ENCODE measurements around the gene C5. TPM values are rescaled to one million over a fixed set of nuclear protein-coding genes. Genes with fewer than 3 reads are reported as not detected.

The C5 gene
- total RNA-seq, 5 donors from 2014 or later (not counting 1 experiment from before 2014, with no cell fraction given) = 0.90 to 2.4 (median 1.7) TPM

DNA sequence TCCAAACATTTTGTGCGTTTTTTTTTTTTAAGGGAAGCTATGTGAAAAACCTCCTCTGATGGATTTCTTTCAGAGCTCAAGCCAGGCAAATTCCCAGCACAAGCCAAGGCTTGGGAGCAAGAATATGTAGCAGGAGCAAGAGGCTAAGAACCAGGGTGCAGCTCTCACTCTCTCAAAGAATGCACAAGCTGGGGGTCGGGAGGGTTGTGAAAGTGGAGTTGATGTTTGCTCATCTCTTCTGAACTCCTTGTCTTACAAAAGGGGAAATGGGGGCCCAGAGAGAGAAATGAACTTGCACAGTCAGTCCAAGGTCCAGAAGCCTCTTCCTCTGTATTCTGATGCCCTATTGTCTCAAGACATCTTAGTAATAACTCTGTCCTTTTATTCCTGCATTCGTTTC, 115.8 kb downstream of the C5 start:
- WGBS (ENCODE audit: insufficient coverage) = no CpG with 5 or more reads among the region's 3 CpGs
- peak overlapping the region; percentile 100 for H3K27ac Mint-ChIP-seq
- H3K4me3 ChIP-seq (ENCODE audit: control insufficient read depth in 1 of 2, extremely low read depth in 1 of 2, low read length in 1 of 2) = no peak overlapping the region

DNA sequence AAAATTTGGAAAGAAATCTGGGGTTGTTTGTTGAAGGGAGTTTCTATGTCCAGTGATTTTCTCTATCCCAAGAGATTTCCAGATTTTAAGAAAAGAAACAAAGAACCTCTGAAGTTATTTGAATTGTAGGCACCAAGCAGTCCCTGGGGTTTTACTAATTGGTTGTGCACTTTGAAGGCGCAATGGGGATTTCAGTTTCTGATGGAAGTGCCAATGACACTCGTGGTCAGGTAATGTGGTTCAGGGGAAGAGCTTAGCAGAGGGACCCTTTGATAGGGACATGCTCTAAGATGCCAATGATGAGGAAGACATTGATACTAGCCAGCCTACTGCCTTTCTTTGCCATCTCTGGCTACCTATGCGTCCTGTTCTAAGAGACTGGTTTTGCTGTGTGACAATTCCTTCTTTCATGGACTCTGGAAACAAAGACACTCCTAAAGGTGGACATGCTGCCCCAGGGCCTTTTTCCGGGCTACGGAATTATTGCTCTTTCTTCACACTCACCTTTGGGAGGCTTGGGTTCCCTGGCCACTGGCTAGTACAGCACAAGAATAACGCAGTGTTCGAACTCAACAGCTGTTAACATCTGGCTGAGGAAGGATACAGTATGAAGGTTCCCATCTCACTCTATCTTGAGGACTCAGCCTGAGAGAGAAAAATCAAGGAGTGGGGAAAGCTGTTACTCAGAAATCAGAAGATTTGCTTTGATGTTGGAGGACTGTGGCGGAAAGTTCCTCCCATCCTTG, 116.6 kb downstream of the C5 start:
- 67% methylated on average over 3 of the region's 8 CpGs for whole genome bisulfite sequencing (ENCODE audit: insufficient coverage)
- ChIA-PET POLR2A (no interaction called here), CTCF (interaction anchor here (0.7 to 2.7 kb wide), 5 partner anchors 16 to 87 kb away, joined by 3 to 31 read pairs (median 4); partner anchors contain the start of gene PHF19 (in 1 of the 2))
- H3K4me3 Mint-ChIP-seq = peak overlapping the region in 1 of 3 donors; percentile 34
- Histone ChIP-seq H3K4me3 (ENCODE audit: control insufficient read depth in 1 of 2, extremely low read depth in 1 of 2, low read length in 1 of 2) (no peak overlapping the region), H3K27ac (ENCODE audit: low read length) (peak overlapping the region; percentile 99), H3K36me3 (ENCODE audit: control insufficient read depth in 2 of 2, extremely low read depth in 1 of 2, insufficient read depth in 1 of 2, low read length in 1 of 2) (no peaks in the 10 kb centered on the region), H3K4me1 (ENCODE audit: control insufficient read depth in 1 of 2, extremely low read depth in 1 of 2, insufficient read depth in 2 of 2, low read length in 2 of 2) (peaks cover 59 to 77% of the 10 kb centered on the region in 2 experiments), H3K27me3 (replicated peaks in 1 of 2; ENCODE audit: control insufficient read depth in 2 of 2, extremely low read depth in 1 of 2, insufficient read depth in 2 of 2, low read length in 1 of 2) (no peaks in the 10 kb centered on the region), H3K9me3 (no peaks in the 10 kb centered on the region)
- no peaks in the 10 kb centered on the region for H3K9me3 Mint-ChIP-seq
- peaks cover 76 to 84% (median 79%) of the 10 kb centered on the region in 3 donors for H3K4me1 Mint-ChIP-seq
- DNase-seq = peak in 1 of 35 experiments; percentile 37
- peak overlapping the region; percentile 100 for H3K27ac Mint-ChIP-seq
- no peak for ATAC-seq (replicated peaks in 1 of 4)
- H3K36me3 Mint-ChIP-seq = no peaks in the 10 kb centered on the region
- H3K27me3 Mint-ChIP-seq = no peaks in the 10 kb centered on the region

More for the DNA sequence above, 115.8 kb downstream of the C5 start:
- CTCF ChIA-PET = interaction anchor here (1.3 to 1.8 kb wide), 3 partner anchors 17 to 87 kb away, joined by 3 to 6 read pairs (median 4); no protein-coding TSS in a partner anchor
- ATAC-seq (replicated peaks in 1 of 4) (no peak), DNase-seq (no peak)
- H3K27me3 ChIP-seq (replicated peaks in 1 of 2; ENCODE audit: control insufficient read depth in 2 of 2, extremely low read depth in 1 of 2, insufficient read depth in 2 of 2, low read length in 1 of 2) = no peaks in the 10 kb centered on the region
- H3K36me3 Mint-ChIP-seq = no peaks in the 10 kb centered on the region
- H3K4me1 ChIP-seq (ENCODE audit: control insufficient read depth in 1 of 2, extremely low read depth in 1 of 2, insufficient read depth in 2 of 2, low read length in 2 of 2) = peaks cover 58 to 73% of the 10 kb centered on the region in 2 experiments
- H3K9me3 Mint-ChIP-seq = no peaks in the 10 kb centered on the region
- H3K27me3 Mint-ChIP-seq = no peaks in the 10 kb centered on the region
- H3K36me3 ChIP-seq (ENCODE audit: control insufficient read depth in 2 of 2, extremely low read depth in 1 of 2, insufficient read depth in 1 of 2, low read length in 1 of 2) = no peaks in the 10 kb centered on the region
- no peaks in the 10 kb centered on the region for H3K9me3 ChIP-seq
- H3K4me3 Mint-ChIP-seq = peak overlapping the region in 1 of 3 donors; percentile 34
- POLR2A ChIA-PET = interaction anchor here (0.5 to 0.6 kb wide), 3 partner anchors 35 to 66 kb away, joined by 3 to 11 read pairs (median 3); no protein-coding TSS in a partner anchor
- peaks cover 74 to 81% (median 76%) of the 10 kb centered on the region in 3 donors for H3K4me1 Mint-ChIP-seq
- peak overlapping the region; percentile 99 for H3K27ac ChIP-seq (ENCODE audit: low read length)

- DNase-seq (peak in 1 of 35 experiments; percentile 46), ATAC-seq (replicated peaks in 1 of 4) (peak in 1 of 4 experiments; percentile 0)
- ChIA-PET POLR2A (interaction anchor here (0.5 to 1.6 kb wide), 21 partner anchors 9 to 139 kb away, joined by 3 to 31 read pairs (median 4); partner anchors contain the start of gene FBXW2 (in 1 of the 2)), CTCF (interaction anchor here (0.6 to 2.7 kb wide), 18 partner anchors 9 to 426 kb away, joined by 3 to 31 read pairs (median 6); partner anchors contain the start of gene FBXW2 (in 1 of the 2))
- Mint-ChIP-seq H3K4me3 (peak overlapping the region; percentile 24 to 96 (median 70)), H3K4me1 (peaks cover 87 to 91% (median 90%) of the 10 kb centered on the region in 3 donors), H3K27me3 (no peaks in the 10 kb centered on the region), H3K9me3 (no peaks in the 10 kb centered on the region), H3K27ac (peak overlapping the region; percentile 100), H3K36me3 (no peaks in the 10 kb centered on the region)
- Histone ChIP-seq H3K4me3 (ENCODE audit: control insufficient read depth in 1 of 2, extremely low read depth in 1 of 2, low read length in 1 of 2) (peak overlapping the region in 1 of 2 donors; percentile 6), H3K27ac (ENCODE audit: low read length) (peak overlapping the region; percentile 99), H3K36me3 (ENCODE audit: control insufficient read depth in 2 of 2, extremely low read depth in 1 of 2, insufficient read depth in 1 of 2, low read length in 1 of 2) (no peaks in the 10 kb centered on the region), H3K27me3 (replicated peaks in 1 of 2; ENCODE audit: control insufficient read depth in 2 of 2, extremely low read depth in 1 of 2, insufficient read depth in 2 of 2, low read length in 1 of 2) (no peaks in the 10 kb centered on the region), H3K4me1 (ENCODE audit: control insufficient read depth in 1 of 2, extremely low read depth in 1 of 2, insufficient read depth in 2 of 2, low read length in 2 of 2) (peaks cover 65 to 87% of the 10 kb centered on the region in 2 experiments), H3K9me3 (no peaks in the 10 kb centered on the region)
- 69% methylated on average over 2 of the region's 6 CpGs for WGBS (ENCODE audit: insufficient coverage)
Measured at GRCh38 chr9:120932086-120932823, 117.8 kb downstream of the C5 start.

- H3K4me3 Mint-ChIP-seq = peak overlapping the region; percentile 70 to 96 (median 73)
- peak in 33 of 35 experiments; percentile 38 to 88 (median 62) for DNase-seq
- WGBS (ENCODE audit: insufficient coverage) = 0% methylated on average over 3 of the region's 4 CpGs
- H3K27me3 ChIP-seq (replicated peaks in 1 of 2; ENCODE audit: control insufficient read depth in 2 of 2, extremely low read depth in 1 of 2, insufficient read depth in 2 of 2, low read length in 1 of 2) = no peaks in the 10 kb centered on the region
- H3K9me3 ChIP-seq = no peaks in the 10 kb centered on the region
- H3K36me3 ChIP-seq (ENCODE audit: control insufficient read depth in 2 of 2, extremely low read depth in 1 of 2, insufficient read depth in 1 of 2, low read length in 1 of 2) = no peaks in the 10 kb centered on the region
- H3K4me3 ChIP-seq (ENCODE audit: control insufficient read depth in 1 of 2, extremely low read depth in 1 of 2, low read length in 1 of 2) = peak overlapping the region in 1 of 2 donors; percentile 6
- H3K4me1 Mint-ChIP-seq = peaks cover 87 to 90% (median 90%) of the 10 kb centered on the region in 3 donors
- no peaks in the 10 kb centered on the region for H3K27me3 Mint-ChIP-seq
- peak overlapping the region; percentile 100 for H3K27ac Mint-ChIP-seq
- ChIA-PET POLR2A (interaction anchor here (0.5 to 1.6 kb wide), 24 partner anchors 8 to 139 kb away, joined by 3 to 31 read pairs (median 4); partner anchors contain the start of gene FBXW2 (in 1 of the 2)), CTCF (interaction anchor here (0.5 to 2.7 kb wide), 21 partner anchors 9 to 427 kb away, joined by 3 to 31 read pairs (median 5); partner anchors contain the start of gene FBXW2 (in 1 of the 2))
- no peaks in the 10 kb centered on the region for H3K9me3 Mint-ChIP-seq
- H3K4me1 ChIP-seq (ENCODE audit: control insufficient read depth in 1 of 2, extremely low read depth in 1 of 2, insufficient read depth in 2 of 2, low read length in 2 of 2) = peaks cover 68 to 87% of the 10 kb centered on the region in 2 experiments
- ATAC-seq (replicated peaks in 1 of 4) = peak; percentile 54 to 70 (median 58)
- peak overlapping the region; percentile 99 for H3K27ac ChIP-seq (ENCODE audit: low read length)
- H3K36me3 Mint-ChIP-seq = no peaks in the 10 kb centered on the region
Measured at GRCh38 chr9:120931231-120932085, 118.6 kb downstream of the C5 start.

- ATAC-seq (replicated peaks in 1 of 4) = no peak
- Mint-ChIP-seq H3K36me3 (peaks cover 7% of the 10 kb centered on the region), H3K4me3 (peak overlapping the region; percentile 74 to 96 (median 77)), H3K27me3 (no peaks in the 10 kb centered on the region), H3K27ac (peak overlapping the region; percentile 98), H3K9me3 (no peaks in the 10 kb centered on the region), H3K4me1 (peaks cover 89 to 92% (median 90%) of the 10 kb centered on the region in 3 donors)
- Histone ChIP-seq H3K27ac (ENCODE audit: low read length) (peak overlapping the region; percentile 99), H3K9me3 (no peaks in the 10 kb centered on the region), H3K27me3 (replicated peaks in 1 of 2; ENCODE audit: control insufficient read depth in 2 of 2, extremely low read depth in 1 of 2, insufficient read depth in 2 of 2, low read length in 1 of 2) (no peaks in the 10 kb centered on the region), H3K4me3 (ENCODE audit: control insufficient read depth in 1 of 2, extremely low read depth in 1 of 2, low read length in 1 of 2) (peak overlapping the region; percentile 62 to 81), H3K4me1 (ENCODE audit: control insufficient read depth in 1 of 2, extremely low read depth in 1 of 2, insufficient read depth in 2 of 2, low read length in 2 of 2) (peaks cover 60 to 87% of the 10 kb centered on the region in 2 experiments), H3K36me3 (ENCODE audit: control insufficient read depth in 2 of 2, extremely low read depth in 1 of 2, insufficient read depth in 1 of 2, low read length in 1 of 2) (no peaks in the 10 kb centered on the region)
- DNase-seq = no peak
- POLR2A ChIA-PET = interaction anchor here (0.5 to 1.3 kb wide), 6 partner anchors 19 to 270 kb away, joined by 3 to 7 read pairs (median 4); no protein-coding TSS in a partner anchor
- 2% methylated on average over 19 of the region's 26 CpGs for WGBS (ENCODE audit: insufficient coverage)
- CTCF ChIA-PET = interaction anchor here (0.7 to 0.8 kb wide), 4 partner anchors 39 to 165 kb away, joined by 3 to 6 read pairs (median 4); no protein-coding TSS in a partner anchor
Measured at GRCh38 chr9:120929229-120929791, 120.8 kb downstream of the C5 start.
